NT2/D1 (cell line): ENCODE measurements around the gene UBE3C.

Source experiments
- DNase-seq: peaks from one replicate; pipeline ENCODE4 v3.0.0-alpha.2; 2011; ENCODE audit warnings: low read depth, low spot score
- H3K27me3 ChIP-seq: 2 replicates; pipeline ENCODE4 v1.6.0; 2011; ENCODE audit warnings: mild to moderate bottlenecking; ENCODE audit not compliant: insufficient read length, insufficient read depth
- H3K36me3 ChIP-seq: 2 replicates; pipeline ENCODE4 v1.6.1; 2011; ENCODE audit warnings: mild to moderate bottlenecking, low read length, mixed read lengths; ENCODE audit not compliant: insufficient read depth, insufficient read length
- H3K4me1 ChIP-seq: 2 replicates; pipeline ENCODE4 v1.5.1; 2011; ENCODE audit not compliant: insufficient read depth, insufficient read length
- H3K4me3 ChIP-seq: 2 replicates; pipeline ENCODE4 v1.5.1; 2011; ENCODE audit warnings: low read depth; ENCODE audit not compliant: insufficient read length
- H3K9ac ChIP-seq: 2 replicates; pipeline ENCODE4 v1.6.0; 2011; ENCODE audit warnings: low read depth; ENCODE audit not compliant: insufficient read length
- H3K9me3 ChIP-seq: 2 replicates; pipeline ENCODE4 v1.5.1; 2011; ENCODE audit warnings: mild to moderate bottlenecking, low read length; ENCODE audit not compliant: insufficient read depth
- SUZ12 ChIP-seq: IDR thresholded peaks from 2 replicates; pipeline ENCODE4 v1.6.1; 2011; ENCODE audit not compliant: insufficient read length, insufficient read depth; ENCODE audit errors: extremely low read depth
- YY1 ChIP-seq: IDR thresholded peaks from 2 replicates; pipeline ENCODE4 v1.6.1; 2011; ENCODE audit not compliant: insufficient read length, insufficient read depth
- ZNF274 ChIP-seq: IDR thresholded peaks from 2 replicates; pipeline ENCODE4 v1.6.1; 2011; ENCODE audit warnings: mild to moderate bottlenecking, low read depth, low read length

UBE3C gene

DNA sequence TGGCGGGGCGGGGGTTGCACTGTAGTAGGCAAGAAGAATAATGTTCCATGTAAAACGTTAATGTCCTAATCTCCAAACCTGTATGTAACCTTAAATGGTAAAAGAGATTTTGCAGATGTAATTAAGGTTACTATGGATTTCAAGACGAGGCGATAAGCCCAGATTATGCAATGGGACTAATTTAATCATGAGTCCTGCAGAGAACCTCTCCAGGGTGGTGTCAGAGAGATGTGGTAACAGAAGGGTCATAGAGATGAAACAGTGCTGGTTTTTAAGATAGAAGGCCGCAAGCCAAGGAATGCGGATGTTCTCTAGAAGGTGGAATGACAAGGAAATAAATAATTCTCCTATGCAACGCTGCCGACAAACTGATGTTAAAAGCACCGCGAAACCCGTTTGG lies 57.1 kb downstream of the UBE3C start:
- H3K4me3 ChIP-seq = no peak overlapping the region
- no peaks in the 10 kb centered on the region for H3K27me3 ChIP-seq
- TF ChIP-seq ZNF274 = no peak
- TF ChIP-seq SUZ12 = no peak
- no peak for TF ChIP-seq YY1
- H3K9ac ChIP-seq = no peak overlapping the region
- DNase-seq = no peak
- peaks cover 44% of the 10 kb centered on the region for H3K36me3 ChIP-seq
- no peaks in the 10 kb centered on the region for H3K9me3 ChIP-seq
- H3K4me1 ChIP-seq = no peaks in the 10 kb centered on the region

DNA sequence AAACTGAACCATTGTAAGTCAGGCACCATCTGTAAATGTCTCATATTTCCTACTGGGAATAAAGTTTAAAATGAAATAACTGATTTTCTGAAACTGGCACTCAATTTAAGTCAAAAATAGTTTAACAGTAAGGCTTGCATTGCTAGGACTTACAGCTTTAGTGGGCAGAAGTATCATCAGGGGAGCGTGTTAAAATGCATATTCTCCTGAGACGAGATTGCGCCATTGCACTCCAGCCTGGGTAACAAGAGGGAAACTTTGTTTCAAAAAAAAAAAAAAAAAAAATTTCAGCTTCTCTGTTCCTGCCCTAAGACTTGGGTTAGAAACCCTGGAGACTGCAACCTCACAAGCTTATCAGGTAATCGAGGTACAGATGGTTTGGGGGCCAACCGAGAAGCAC lies 65.4 kb downstream of the UBE3C start:
- Histone ChIP-seq H3K36me3 (peaks cover 53% of the 10 kb centered on the region), H3K4me1 (no peaks in the 10 kb centered on the region), H3K9me3 (no peaks in the 10 kb centered on the region), H3K27me3 (no peaks in the 10 kb centered on the region), H3K9ac (no peak overlapping the region), H3K4me3 (no peak overlapping the region)
- TF ChIP-seq SUZ12 (no peak), YY1 (no peak), ZNF274 (no peak)
- no peak for DNase-seq

DNA sequence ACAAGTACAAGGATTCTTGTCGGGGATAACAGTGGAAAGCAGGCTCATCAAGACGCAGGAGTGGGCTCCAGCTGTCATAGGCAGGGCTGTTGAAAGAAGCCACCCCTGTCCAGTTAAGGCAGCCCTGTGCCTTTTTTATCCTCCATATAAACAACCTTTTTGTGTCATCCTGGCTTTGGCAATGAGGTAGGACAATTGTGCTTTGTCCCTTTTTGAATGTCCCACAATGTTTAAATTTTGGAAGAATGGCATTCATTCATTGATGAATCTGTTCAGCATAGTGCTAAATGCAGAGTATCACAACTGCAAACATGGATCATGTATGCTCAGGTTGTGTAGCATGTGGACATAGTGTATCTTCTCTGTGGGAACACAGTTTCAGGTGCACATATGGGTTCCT lies 66.7 kb downstream of the UBE3C start:
- DNase-seq = no peak
- Histone ChIP-seq H3K4me1 (no peaks in the 10 kb centered on the region), H3K9ac (no peak overlapping the region), H3K4me3 (no peak overlapping the region), H3K27me3 (no peaks in the 10 kb centered on the region), H3K36me3 (peaks cover 56% of the 10 kb centered on the region), H3K9me3 (no peaks in the 10 kb centered on the region)
- TF ChIP-seq ZNF274 (no peak), SUZ12 (no peak), YY1 (no peak)

DNA sequence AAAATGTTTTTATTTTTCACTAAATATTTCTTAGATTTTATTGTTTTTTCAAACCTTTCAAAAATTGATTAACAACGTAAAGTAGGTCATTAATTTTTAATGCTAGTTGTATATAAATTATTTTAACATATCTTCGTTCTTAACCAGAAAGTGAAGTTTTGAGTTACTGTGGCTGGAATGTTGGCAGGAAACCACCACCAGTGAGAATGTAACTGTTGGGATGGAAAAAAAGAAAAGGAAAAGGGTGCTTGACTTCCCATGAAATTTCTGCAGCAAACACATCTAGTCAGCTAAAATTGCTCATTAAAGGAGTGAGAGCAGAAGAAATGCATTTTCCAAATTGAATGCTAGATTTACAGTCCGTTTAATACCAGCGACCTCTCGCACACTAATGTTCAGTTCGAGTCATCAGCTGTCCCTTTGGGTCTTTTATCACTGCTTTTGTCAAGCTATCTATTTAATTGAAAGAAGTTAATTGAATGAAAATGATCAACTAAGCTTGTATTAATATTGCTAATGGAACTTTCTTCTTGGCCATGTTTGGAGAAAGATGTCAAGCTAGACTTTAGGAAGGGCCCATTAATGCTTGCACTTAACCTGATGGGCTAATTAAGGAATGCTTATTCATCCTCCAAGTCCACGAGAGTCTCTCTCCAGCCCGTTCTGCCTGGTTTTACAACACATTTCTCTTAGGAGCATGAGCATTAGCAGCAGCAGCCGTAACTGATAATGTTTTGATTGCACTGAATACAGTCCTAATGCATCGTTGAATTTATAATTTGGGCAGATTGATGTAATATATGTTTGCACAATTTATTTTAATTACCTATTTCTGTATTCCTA lies 70.1 kb downstream of the UBE3C start:
- no peaks in the 10 kb centered on the region for H3K27me3 ChIP-seq
- H3K9ac ChIP-seq = no peak overlapping the region
- no peaks in the 10 kb centered on the region for H3K4me1 ChIP-seq
- no peak overlapping the region for H3K4me3 ChIP-seq
- no peak for DNase-seq
- H3K9me3 ChIP-seq = no peaks in the 10 kb centered on the region
- TF ChIP-seq SUZ12 (no peak), YY1 (no peak), ZNF274 (no peak)
- peaks cover 59% of the 10 kb centered on the region for H3K36me3 ChIP-seq

DNA sequence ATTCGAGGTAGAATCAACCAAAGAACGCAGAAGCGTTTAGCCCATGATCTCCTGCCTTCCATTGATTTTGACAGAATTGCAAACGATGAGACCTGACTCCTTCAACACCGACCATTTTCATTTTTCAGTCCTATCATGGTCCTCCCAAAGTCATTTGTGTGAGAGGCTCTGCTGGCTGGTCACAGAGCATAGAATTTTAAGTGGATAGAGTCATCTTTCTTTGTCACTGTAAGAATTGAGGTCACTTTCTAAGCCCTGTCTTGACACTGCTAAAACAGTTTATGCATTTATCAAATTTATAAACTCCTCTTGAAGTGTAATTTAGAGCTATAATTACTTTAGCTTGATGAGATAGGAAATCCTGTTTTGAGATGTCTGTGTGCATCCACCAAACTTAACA lies 72.0 kb downstream of the UBE3C start:
- Histone ChIP-seq H3K9ac (no peak overlapping the region), H3K27me3 (no peaks in the 10 kb centered on the region), H3K4me1 (no peaks in the 10 kb centered on the region), H3K36me3 (peaks cover 43% of the 10 kb centered on the region), H3K9me3 (no peaks in the 10 kb centered on the region), H3K4me3 (no peak overlapping the region)
- TF ChIP-seq SUZ12 = no peak
- no peak for TF ChIP-seq YY1
- TF ChIP-seq ZNF274 = no peak
- DNase-seq = no peak

DNA sequence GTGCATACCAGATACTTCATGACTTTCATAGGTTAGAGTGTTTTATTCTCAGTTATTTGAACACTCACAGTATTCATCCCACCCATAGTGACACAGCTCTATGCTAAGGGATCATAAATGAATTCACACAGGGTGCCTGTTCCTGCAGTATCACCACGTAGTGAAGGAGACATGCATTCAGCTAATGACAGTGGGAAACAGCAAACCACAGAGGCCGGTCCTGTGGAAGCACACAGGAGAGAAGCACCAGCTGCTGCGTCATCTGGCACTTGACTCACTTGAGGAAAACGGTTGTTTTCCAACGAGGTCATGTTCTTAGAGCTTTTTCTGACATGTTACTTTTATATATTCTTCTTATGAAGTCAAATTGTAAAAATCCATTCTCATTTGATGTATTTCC lies 73.0 kb downstream of the UBE3C start:
- peaks cover 42% of the 10 kb centered on the region for H3K36me3 ChIP-seq
- no peak overlapping the region for H3K9ac ChIP-seq
- H3K4me1 ChIP-seq = no peaks in the 10 kb centered on the region
- H3K27me3 ChIP-seq = no peaks in the 10 kb centered on the region
- no peaks in the 10 kb centered on the region for H3K9me3 ChIP-seq
- no peak overlapping the region for H3K4me3 ChIP-seq
- TF ChIP-seq SUZ12 (no peak), YY1 (no peak), ZNF274 (no peak)
- no peak for DNase-seq

DNA sequence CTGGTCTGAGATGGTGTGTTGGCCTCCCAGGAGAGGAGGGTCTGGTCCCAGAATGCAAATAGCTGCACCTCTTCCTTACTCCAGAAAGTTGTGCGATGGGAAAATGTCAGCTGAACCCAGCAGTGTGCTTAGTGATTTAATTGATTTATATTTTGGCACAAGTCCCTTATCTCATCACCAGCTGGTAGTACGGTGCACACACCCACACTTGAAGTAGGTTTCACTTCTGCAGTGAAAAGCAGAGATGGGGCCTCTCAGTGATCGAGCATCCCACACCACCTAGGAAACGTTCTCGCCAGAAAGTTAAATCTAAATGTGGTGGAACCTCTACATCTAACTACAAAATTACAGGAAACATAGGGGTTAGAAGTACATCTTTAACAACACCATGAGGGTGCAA lies 80.4 kb downstream of the UBE3C start:
- DNase-seq = no peak
- H3K9ac ChIP-seq = no peak overlapping the region

More for the DNA sequence above, 80.4 kb downstream of the UBE3C start:
- TF ChIP-seq SUZ12 = no peak
- no peak for TF ChIP-seq YY1
- TF ChIP-seq ZNF274 = no peak
- H3K4me1 ChIP-seq = no peaks in the 10 kb centered on the region
- no peaks in the 10 kb centered on the region for H3K27me3 ChIP-seq
- H3K36me3 ChIP-seq = peaks cover 50% of the 10 kb centered on the region
- no peaks in the 10 kb centered on the region for H3K9me3 ChIP-seq
- H3K4me3 ChIP-seq = no peak overlapping the region
